Hepatocyte (in vitro differentiated cells): ENCODE measurements around the gene FIBP. TPM values are rescaled to one million over a fixed set of nuclear protein-coding genes. Genes with fewer than 3 reads are reported as not detected.
A peak's percentile ranks its signal among the peaks of the same experiment; 100 is the strongest.

Source experiments
- DNase-seq: peaks from one replicate; pipeline ENCODE4 v3.0.0-alpha.2; 2016; ENCODE audit warnings: low spot score
- H2AFZ ChIP-seq: fragments of 200-600 bp; sonication (generic); 2 replicates; pipeline ENCODE4 v1.6.0; 2016; ENCODE audit warnings: antibody characterized with exemption, mild to moderate bottlenecking
- H3K27ac ChIP-seq: fragments of 200-600 bp; sonication (generic); 2 replicates; pipeline ENCODE4 v1.5.1; 2016; ENCODE audit warnings: mild to moderate bottlenecking
- H3K27me3 ChIP-seq: fragments of 200-600 bp; sonication (generic); 2 replicates; pipeline ENCODE4 v1.6.1; 2016
- H3K36me3 ChIP-seq: fragments of 200-600 bp; sonication (generic); replicated peaks from 2 replicates; pipeline ENCODE4 v1.5.1; 2016; ENCODE audit warnings: low read depth; ENCODE audit not compliant: insufficient read depth
- H3K4me1 ChIP-seq: fragments of 200-600 bp; sonication (generic); 2 replicates; pipeline ENCODE4 v1.5.1; 2016; ENCODE audit warnings: mild to moderate bottlenecking, moderate library complexity; ENCODE audit not compliant: insufficient read depth
- H3K4me2 ChIP-seq: fragments of 200-600 bp; sonication (generic); 2 replicates; pipeline ENCODE4 v1.6.0; 2016
- H3K4me3 ChIP-seq: fragments of 200-600 bp; sonication (generic); 2 replicates; pipeline ENCODE4 v1.5.1; 2016; ENCODE audit warnings: mild to moderate bottlenecking
- H3K79me2 ChIP-seq: fragments of 200-600 bp; sonication (generic); 2 replicates; pipeline ENCODE4 v1.6.0; 2017; ENCODE audit warnings: mild to moderate bottlenecking
- H3K9me2 ChIP-seq: fragments of 200-600 bp; sonication (generic); replicated peaks from 2 replicates; pipeline ENCODE4 v1.6.0; 2017; ENCODE audit warnings: mild to moderate bottlenecking; ENCODE audit not compliant: insufficient read depth
- H3K9me3 ChIP-seq: fragments of 200-600 bp; sonication (generic); 2 replicates; pipeline ENCODE4 v1.5.1; 2016; ENCODE audit warnings: low read depth, mild to moderate bottlenecking
- H4K20me1 ChIP-seq: fragments of 200-600 bp; sonication (generic); 2 replicates; pipeline ENCODE4 v1.6.0; 2016; ENCODE audit warnings: mild to moderate bottlenecking; ENCODE audit not compliant: insufficient read depth, poor library complexity, severe bottlenecking
- EZH2 ChIP-seq: fragments of 200-600 bp; sonication (generic); IDR thresholded peaks from 2 replicates; pipeline ENCODE4 v1.6.1; 2016; ENCODE audit warnings: antibody characterized with exemption, mild to moderate bottlenecking, borderline replicate concordance
- EZH2phosphoT487 ChIP-seq: fragments of 200-600 bp; sonication (generic); IDR thresholded peaks from one replicate; pipeline ENCODE4 v1.6.1; 2018; ENCODE audit warnings: antibody characterized with exemption, mild to moderate bottlenecking, low read depth, moderate library complexity; ENCODE audit not compliant: unreplicated experiment, severe bottlenecking
- WGBS: methylation state at CpG from one replicate; pipeline ENCODE4 v1.1.6; 2016; ENCODE audit warnings: low lambda C conversion rate; ENCODE audit errors: missing lambda C conversion rate; 5-methylcytosine and 5-hydroxymethylcytosine counted together
- polyA plus RNA-seq: library from polyadenylated mRNA; unstranded; fragments of >200 nt; fragmentation: Nextera tagmentation; extraction: Ambion mirVana; gene quantifications from 2 replicates; pipeline ENCODE4 v1.2.1, GENCODE V29; 2016
- total RNA-seq: library from RNA; depleted of rRNA; stranded (reverse); fragments of >200 nt; gene quantifications from 2 replicates; pipeline ENCODE4 v1.2.3, GENCODE V29; 2014
- TF ChIP-seq, protein P1 (sequence below): fragments of 200-600 bp; sonication (generic); IDR thresholded peaks from 2 replicates; pipeline ENCODE4 v1.5.1; 2016; ENCODE audit warnings: antibody characterized with exemption, mild to moderate bottlenecking; ENCODE audit not compliant: poor library complexity

Gene FIBP
- total and polyA plus RNA-seq, 2 experiments from 2014 or later, result 74.9 to 93.6 TPM

DNA sequence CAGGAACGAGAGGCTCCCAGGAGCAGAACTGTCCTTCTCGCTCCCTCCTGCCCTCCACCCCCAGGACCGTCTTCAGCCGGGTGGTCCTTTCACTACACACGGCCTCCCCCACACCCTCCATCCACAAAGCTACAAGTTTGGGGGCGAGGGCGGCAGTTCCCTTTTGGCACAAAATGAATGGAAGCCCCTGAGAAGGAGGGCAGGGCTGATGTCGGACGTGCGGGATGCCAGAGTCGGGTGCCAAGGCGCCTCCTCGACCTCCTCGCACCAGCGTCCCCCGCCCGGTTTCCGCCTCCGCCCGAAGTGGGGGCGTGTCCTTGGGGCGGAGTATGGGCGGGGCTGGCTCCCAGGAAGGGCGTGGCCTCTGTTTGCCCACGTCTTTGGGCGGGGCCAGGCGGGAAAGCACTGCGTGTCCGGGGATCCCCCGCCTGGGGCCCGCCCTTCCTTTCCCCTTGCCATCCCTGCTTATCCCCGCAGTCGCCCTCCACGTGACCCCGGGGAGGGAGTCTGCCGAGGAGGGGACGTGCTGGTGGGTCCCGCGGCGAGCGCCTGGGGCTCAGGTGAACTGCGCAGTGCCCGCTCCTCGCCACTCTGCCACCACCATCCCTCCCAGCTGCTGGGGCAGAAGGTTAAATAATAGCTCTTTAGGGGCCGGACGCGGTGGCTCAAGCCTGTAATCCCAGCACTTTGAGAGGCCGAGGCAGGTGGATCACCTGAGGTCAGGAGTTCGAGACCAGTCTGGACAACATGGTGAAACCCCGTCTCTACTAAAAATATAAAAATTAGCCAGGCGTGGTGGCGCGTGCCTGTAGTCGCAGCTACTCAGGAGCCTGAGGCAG, 14.7 kb downstream of the FIBP start:
- no peaks in the 10 kb centered on the region for H3K27me3 ChIP-seq
- peak; percentile 98 for DNase-seq
- H4K20me1 ChIP-seq, result no peaks in the 10 kb centered on the region
- no peaks in the 10 kb centered on the region for H3K4me1 ChIP-seq
- no peaks in the 10 kb centered on the region for H3K36me3 ChIP-seq
- WGBS, result 15% methylated on average over 39 of the region's 54 CpGs
- H2AFZ ChIP-seq, result peak overlapping the region; percentile 52
- H3K27ac ChIP-seq, result peak overlapping the region; percentile 80
- TF ChIP-seq, protein P1, sequence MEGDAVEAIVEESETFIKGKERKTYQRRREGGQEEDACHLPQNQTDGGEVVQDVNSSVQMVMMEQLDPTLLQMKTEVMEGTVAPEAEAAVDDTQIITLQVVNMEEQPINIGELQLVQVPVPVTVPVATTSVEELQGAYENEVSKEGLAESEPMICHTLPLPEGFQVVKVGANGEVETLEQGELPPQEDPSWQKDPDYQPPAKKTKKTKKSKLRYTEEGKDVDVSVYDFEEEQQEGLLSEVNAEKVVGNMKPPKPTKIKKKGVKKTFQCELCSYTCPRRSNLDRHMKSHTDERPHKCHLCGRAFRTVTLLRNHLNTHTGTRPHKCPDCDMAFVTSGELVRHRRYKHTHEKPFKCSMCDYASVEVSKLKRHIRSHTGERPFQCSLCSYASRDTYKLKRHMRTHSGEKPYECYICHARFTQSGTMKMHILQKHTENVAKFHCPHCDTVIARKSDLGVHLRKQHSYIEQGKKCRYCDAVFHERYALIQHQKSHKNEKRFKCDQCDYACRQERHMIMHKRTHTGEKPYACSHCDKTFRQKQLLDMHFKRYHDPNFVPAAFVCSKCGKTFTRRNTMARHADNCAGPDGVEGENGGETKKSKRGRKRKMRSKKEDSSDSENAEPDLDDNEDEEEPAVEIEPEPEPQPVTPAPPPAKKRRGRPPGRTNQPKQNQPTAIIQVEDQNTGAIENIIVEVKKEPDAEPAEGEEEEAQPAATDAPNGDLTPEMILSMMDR, result no peak
- no peak for TF ChIP-seq EZH2phosphoT487
- no peak for TF ChIP-seq EZH2
- H3K9me2 ChIP-seq, result no peaks in the 10 kb centered on the region
- peak overlapping the region; percentile 99 for H3K4me2 ChIP-seq
- no peaks in the 10 kb centered on the region for H3K79me2 ChIP-seq
- H3K4me3 ChIP-seq, result peak overlapping the region; percentile 58
- H3K9me3 ChIP-seq, result no peaks in the 10 kb centered on the region

DNA sequence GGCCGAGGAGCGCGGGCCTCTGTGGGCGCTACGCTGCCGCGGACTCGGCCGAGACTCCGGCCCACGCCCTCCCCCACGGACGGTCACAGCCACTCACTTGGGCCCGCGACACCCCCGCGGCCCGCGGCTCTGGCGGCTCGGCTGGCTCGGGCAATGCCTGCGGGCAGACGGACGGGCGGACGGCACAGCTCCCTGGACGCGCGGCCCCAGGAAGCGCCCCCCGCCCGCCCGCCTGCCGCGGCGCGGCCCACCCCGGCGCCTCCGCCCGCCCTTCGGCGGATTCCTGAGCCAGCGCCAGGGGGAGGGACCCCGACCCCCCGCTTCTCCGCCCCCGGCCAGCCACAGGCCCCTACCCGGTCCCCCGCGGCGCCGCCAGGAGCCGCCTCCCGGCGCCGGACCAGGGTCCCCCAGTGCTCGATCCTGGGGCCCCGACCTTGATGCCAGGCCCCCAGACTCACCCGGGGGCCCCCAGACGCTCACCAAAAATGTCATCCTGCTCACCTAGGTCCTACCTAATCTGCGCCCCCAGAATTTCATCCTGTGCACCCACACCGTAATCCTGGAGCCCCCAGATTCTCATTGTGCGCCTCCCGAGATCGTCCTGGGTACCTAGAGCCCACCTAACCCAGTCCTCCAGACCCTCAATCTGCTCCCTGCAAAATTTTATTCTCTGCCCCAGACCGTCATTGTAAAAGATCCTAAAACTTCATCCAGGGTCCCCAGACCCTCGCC, 15.5 kb downstream of the FIBP start, which contains the start of gene EFEMP2:
EFEMP2 (minus strand) TSS at position 215 of the 732 bp plus-strand sequence. CDS start 446 bp downstream, outside the sequence.
- Histone ChIP-seq H3K4me1 (no peaks in the 10 kb centered on the region), H3K36me3 (no peaks in the 10 kb centered on the region), H3K9me2 (no peaks in the 10 kb centered on the region), H3K27me3 (no peaks in the 10 kb centered on the region), H2AFZ (peak within 1 kb of the TSS; percentile 52), H3K4me2 (peak within 1 kb of the TSS; percentile 99), H3K27ac (peak within 1 kb of the TSS; percentile 80), H3K9me3 (no peaks in the 10 kb centered on the region), H3K4me3 (peak within 1 kb of the TSS; percentile 58), H4K20me1 (no peaks in the 10 kb centered on the region), H3K79me2 (no peaks in the 10 kb centered on the region)
- TF ChIP-seq, protein P1, result no peak
- TF ChIP-seq EZH2phosphoT487, result no peak
- 1% methylated on average over 43 of the region's 69 CpGs for WGBS
- peak; percentile 73 for DNase-seq

DNA sequence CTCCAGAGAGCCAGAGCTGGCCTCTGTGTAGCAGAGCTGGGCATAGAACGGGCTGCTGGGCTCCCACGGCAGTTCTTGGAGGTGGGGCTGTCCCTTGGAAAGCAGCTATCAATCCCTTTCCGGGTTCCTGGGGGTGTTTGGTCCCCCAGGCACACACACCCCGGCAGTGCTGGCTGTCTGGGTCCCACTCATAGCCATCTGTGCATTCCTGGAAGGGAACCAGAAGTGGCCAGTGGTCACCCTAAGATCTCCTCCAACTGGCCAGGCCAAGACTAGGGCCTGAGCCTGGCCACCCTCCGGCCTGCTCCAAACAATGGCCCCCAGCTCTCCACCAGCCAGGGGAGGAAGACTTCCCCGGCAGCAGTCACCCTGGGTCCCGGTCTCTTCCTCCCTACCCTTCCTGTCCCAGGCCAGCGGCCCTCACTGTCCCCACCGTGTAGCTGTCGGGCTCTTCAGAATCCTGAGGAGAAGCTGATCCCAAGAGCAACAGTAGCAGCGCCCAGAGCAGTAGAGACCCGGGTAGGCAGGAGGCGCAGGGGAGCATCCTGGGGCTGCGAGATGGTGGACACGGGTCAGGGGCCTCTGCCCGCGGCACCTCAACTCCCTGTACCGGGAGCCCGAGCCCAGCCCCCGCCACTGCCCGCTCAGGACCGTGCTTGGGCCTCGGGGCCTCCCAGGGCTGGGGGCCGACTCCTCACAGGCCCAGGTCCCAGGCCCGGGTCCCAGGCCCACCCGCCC, 16.3 kb downstream of the FIBP start:
- H3K27me3 ChIP-seq, result no peaks in the 10 kb centered on the region
- no peaks in the 10 kb centered on the region for H3K9me3 ChIP-seq
- H4K20me1 ChIP-seq, result no peaks in the 10 kb centered on the region
- H3K36me3 ChIP-seq, result no peaks in the 10 kb centered on the region
- peak overlapping the region; percentile 52 for H2AFZ ChIP-seq
- peak overlapping the region; percentile 58 for H3K4me3 ChIP-seq
- DNase-seq, result peak; percentile 68
- TF ChIP-seq, protein P1, result no peak
- no peak for TF ChIP-seq EZH2phosphoT487
- no peak for TF ChIP-seq EZH2
- 31% methylated on average over 18 of the region's 26 CpGs for WGBS
- no peaks in the 10 kb centered on the region for H3K79me2 ChIP-seq
- no peaks in the 10 kb centered on the region for H3K9me2 ChIP-seq
- H3K4me2 ChIP-seq, result peak overlapping the region; percentile 99
- peak overlapping the region; percentile 65 for H3K27ac ChIP-seq
- H3K4me1 ChIP-seq, result no peaks in the 10 kb centered on the region
